Measurements from ENCODE around the gene EIF4B. TPM values are rescaled to one million over a fixed set of nuclear protein-coding genes. Genes with fewer than 3 reads are reported as not detected.

Gene EIF4B
- total and polyA plus RNA-seq, 12 donors = 77.1 to 800 (median 557) TPM

DNA sequence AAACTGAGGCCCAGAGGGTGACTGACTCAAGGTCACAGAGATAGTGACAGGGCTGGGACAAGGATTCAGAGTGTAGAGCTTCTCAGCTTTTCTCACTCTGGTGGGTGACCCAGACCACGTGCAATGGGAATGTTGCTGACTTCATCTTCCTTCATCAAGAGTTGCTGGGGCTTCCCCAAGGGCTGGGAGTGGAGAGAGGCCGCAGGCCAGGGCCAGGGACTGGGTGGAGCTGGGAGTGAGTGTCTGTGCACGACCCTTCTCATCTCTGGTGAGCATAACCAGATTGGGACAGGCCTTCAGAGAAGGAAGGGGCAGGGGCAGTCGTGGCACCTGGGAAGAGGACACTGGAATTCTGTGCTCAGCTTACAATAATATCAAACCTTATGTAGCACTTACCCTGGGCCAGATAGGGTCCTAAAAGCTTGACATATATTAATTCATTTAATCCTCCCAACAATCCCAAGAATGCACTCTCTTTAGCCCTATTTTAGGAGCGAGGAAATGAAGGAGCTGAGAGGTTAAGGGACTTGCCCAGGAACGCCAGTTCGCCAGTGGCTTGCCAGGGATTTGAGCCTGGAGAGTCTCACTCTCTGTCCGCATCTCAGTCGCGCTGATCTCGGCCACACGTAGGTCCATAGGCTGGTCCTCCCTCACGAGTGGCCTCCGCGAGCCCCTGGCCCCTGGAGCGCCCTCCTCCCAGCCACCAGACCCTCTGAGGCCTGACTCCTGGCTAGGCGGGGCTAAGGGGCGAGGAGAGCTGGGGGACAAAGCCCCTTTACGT, 41.5 kb upstream of the EIF4B start:
- no peak for DNase-seq
- 39 to 58% (median 54%) methylated on average over 3 to 19 of the region's 19 CpGs for WGBS, 4 donors
- peak overlapping the region in 1 of 5 donors; percentile 42 for H3K27ac ChIP-seq
- no peaks in the 10 kb centered on the region for H3K4me1 ChIP-seq (replicated peaks in 1 of 2)
- H3K9me3 ChIP-seq (replicated peaks in 1 of 3) = no peaks in the 10 kb centered on the region
- TF ChIP-seq, protein P1, sequence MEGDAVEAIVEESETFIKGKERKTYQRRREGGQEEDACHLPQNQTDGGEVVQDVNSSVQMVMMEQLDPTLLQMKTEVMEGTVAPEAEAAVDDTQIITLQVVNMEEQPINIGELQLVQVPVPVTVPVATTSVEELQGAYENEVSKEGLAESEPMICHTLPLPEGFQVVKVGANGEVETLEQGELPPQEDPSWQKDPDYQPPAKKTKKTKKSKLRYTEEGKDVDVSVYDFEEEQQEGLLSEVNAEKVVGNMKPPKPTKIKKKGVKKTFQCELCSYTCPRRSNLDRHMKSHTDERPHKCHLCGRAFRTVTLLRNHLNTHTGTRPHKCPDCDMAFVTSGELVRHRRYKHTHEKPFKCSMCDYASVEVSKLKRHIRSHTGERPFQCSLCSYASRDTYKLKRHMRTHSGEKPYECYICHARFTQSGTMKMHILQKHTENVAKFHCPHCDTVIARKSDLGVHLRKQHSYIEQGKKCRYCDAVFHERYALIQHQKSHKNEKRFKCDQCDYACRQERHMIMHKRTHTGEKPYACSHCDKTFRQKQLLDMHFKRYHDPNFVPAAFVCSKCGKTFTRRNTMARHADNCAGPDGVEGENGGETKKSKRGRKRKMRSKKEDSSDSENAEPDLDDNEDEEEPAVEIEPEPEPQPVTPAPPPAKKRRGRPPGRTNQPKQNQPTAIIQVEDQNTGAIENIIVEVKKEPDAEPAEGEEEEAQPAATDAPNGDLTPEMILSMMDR (IDR thresholded peaks at IDR 0.05) = no peak
- no peak for TF ChIP-seq POLR2A (IDR thresholded peaks at IDR 0.05)
- intact Hi-C loops (cut with DNase I) = no loop called here
- no peak overlapping the region for H3K4me3 ChIP-seq
- H3K27me3 ChIP-seq = peaks cover 8% of the 10 kb centered on the region
- H3K36me3 ChIP-seq (replicated peaks in 1 of 2) = no peaks in the 10 kb centered on the region

DNA sequence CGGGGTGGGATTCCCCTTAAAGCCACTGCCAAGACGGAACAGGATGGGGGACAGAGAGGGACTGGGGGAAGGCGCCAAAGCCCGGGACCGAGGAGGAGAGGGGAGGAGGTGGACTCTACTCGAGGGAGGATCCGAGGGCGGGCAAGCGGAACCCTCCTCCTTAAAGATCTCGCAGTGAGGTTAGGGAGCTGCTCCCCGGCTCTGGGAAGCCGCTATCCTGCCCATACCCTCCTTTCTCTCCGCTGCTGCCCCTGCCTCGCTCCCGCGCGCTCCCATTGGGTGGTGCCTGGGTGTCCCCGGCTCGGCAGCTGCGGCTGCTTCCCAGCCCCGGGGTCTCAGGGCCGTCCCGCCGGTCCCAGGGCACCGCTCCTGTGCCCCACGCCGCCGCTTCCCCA, 40.9 kb upstream of the EIF4B start:
- H3K27ac ChIP-seq = peak overlapping the region in 1 of 5 donors; percentile 42

DNA sequence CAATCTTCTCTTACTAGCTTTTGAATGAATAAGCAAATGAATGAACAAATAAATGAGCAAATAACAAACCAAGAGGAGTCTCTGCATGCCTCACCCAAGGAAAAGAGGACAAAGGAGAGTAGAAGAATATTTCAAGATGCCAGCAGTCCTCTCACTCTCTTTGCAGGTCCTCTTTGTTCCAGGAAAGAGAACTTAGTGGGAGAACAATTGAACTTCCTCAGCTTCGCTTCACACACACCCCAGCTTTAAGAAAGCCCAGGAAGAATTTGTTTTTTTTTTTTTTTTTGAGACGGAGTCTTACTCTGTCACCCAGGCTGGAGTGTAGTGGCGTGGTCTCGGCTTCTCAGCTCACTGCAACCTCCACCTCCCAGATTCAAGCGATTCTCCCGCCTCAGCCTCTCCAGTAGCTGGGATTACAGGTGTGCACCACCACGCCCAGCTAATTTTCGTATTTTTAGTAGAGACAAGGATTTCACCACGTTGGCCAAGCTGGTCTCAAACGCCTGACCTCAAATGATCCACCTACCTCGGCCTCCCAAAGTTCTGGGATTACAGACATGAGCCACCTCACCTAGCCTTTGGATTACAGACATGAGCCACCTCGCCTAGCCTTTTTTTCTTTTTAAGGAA, 37.0 kb upstream of the EIF4B start:
- intact Hi-C loops (cut with DNase I) = no loop called here
- Histone ChIP-seq H3K27ac (no peak overlapping the region), H3K4me1 (replicated peaks in 1 of 2) (no peaks in the 10 kb centered on the region), H3K9me3 (replicated peaks in 1 of 3) (no peaks in the 10 kb centered on the region), H3K36me3 (replicated peaks in 1 of 2) (no peaks in the 10 kb centered on the region), H3K27me3 (peaks cover 8% of the 10 kb centered on the region), H3K4me3 (no peak overlapping the region)
- WGBS, 4 donors = 76 to 87% (median 82%) methylated on average over 12 of the region's 12 CpGs
- TF ChIP-seq, protein P1 (IDR thresholded peaks at IDR 0.05) = no peak
- no peak for TF ChIP-seq POLR2A (IDR thresholded peaks at IDR 0.05)
- no peak for DNase-seq

More for the DNA sequence above, 40.9 kb upstream of the EIF4B start:
- WGBS, 4 donors = 6 to 25% (median 11%) methylated on average over 3 to 28 of the region's 28 CpGs
- no peak for TF ChIP-seq POLR2A (IDR thresholded peaks at IDR 0.05)
- TF ChIP-seq, protein P1 (IDR thresholded peaks at IDR 0.05) = no peak
- H3K9me3 ChIP-seq (replicated peaks in 1 of 3) = no peaks in the 10 kb centered on the region
- peaks cover 8% of the 10 kb centered on the region for H3K27me3 ChIP-seq
- peak overlapping the region in 1 of 4 donors; percentile 36 for H3K4me3 ChIP-seq
- H3K36me3 ChIP-seq (replicated peaks in 1 of 2) = no peaks in the 10 kb centered on the region
- intact Hi-C loops (cut with DNase I) = no loop called here
- no peak for DNase-seq
- no peaks in the 10 kb centered on the region for H3K4me1 ChIP-seq (replicated peaks in 1 of 2)

DNA sequence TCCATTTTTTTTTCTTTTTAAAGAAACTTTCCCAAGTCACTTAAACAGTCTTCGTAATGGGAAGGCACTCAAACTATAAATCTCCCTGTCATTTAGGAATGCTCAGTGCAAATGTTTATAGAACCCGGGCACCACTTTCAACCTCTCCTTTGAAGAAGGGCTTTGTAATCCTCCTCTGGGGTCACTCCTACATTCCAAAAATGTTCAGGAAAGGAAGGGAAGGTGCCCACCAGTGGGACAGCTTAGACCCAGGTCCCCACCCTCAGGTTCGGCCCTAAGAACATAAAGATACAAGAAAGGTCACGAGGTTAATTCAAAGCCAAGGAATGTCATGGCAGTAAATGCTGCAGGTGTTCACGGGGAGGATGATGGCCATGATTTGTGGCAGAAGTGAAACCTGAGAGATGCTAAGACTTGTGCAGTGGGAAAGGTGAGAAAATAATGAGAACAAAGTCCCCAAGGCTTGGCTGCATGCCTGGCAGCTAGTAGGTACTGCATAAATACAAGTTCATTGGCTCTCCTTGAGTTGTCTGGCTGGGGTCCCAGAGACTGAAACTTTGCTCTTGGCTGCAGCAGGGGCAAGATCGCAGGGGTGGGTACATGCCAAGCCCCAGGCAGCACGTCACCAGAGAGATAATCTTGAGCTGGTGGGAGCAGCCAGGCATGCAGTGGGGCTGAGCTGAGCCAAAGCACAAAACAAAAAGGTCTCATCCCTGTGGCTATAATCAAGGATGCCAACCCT, 36.3 kb upstream of the EIF4B start:
- no peaks in the 10 kb centered on the region for H3K4me1 ChIP-seq (replicated peaks in 1 of 2)
- TF ChIP-seq POLR2A (IDR thresholded peaks at IDR 0.05) = no peak
- TF ChIP-seq, protein P1 (IDR thresholded peaks at IDR 0.05) = no peak
- whole genome bisulfite sequencing, 4 donors = 50 to 64% (median 58%) methylated on average over 7 of the region's 7 CpGs
- H3K36me3 ChIP-seq (replicated peaks in 1 of 2) = no peaks in the 10 kb centered on the region
- intact Hi-C loops (cut with DNase I) = loop anchor here in 1 of 2 donors (10.0 kb wide), 1 partner anchor 595 kb away; no protein-coding TSS in a partner anchor
- H3K4me3 ChIP-seq = no peak overlapping the region
- peaks cover 4% of the 10 kb centered on the region for H3K27me3 ChIP-seq
- no peak overlapping the region for H3K27ac ChIP-seq
- no peaks in the 10 kb centered on the region for H3K9me3 ChIP-seq (replicated peaks in 1 of 3)
- DNase-seq = peak in 2 of 7 donors; percentile 30 to 73

Measured in adrenal gland (tissue), 12 donors.